Hematopoietic multipotent progenitor cell (in vitro differentiated cells): ENCODE data around the gene SLC39A11. TPM values are rescaled to one million over a fixed set of nuclear protein-coding genes. Genes with fewer than 3 reads are reported as not detected.

Experiments used
- DNase-seq, 3 donors: peaks; one replicate each; pipeline ENCODE4 v3.0.0-alpha.2; 2011 to 2015; ENCODE audit warnings: low read depth in 2 of 3, low spot score in 2 of 3
- total RNA-seq: library from RNA; depleted of rRNA; stranded (reverse); fragments of >200 nt; gene quantifications from one replicate; pipeline ENCODE4 v1.2.3, GENCODE V29; 2012

The SLC39A11 gene
- total RNA-seq, 1 donor: 26.4 TPM

DNA sequence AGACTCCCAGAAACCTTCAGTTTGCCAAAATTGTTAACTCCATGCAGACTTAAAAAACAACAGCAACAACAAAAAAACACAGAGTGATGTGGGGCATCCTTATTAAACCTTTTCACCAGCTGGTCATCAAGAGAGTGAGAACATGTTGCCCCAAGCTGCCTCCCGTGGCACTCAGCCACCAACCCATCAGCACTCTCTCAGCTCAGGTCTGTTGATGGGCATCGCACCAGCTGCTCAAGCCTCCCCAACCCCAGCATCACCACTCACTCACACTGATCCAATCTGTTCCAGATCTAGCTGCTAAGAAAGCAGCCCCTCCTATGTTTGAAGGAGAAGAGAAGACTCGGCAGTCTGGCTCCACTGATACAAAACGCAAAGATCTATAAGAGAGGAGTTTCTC, 46.8 kb downstream of the SLC39A11 start:
- DNase-seq: no peak

DNA sequence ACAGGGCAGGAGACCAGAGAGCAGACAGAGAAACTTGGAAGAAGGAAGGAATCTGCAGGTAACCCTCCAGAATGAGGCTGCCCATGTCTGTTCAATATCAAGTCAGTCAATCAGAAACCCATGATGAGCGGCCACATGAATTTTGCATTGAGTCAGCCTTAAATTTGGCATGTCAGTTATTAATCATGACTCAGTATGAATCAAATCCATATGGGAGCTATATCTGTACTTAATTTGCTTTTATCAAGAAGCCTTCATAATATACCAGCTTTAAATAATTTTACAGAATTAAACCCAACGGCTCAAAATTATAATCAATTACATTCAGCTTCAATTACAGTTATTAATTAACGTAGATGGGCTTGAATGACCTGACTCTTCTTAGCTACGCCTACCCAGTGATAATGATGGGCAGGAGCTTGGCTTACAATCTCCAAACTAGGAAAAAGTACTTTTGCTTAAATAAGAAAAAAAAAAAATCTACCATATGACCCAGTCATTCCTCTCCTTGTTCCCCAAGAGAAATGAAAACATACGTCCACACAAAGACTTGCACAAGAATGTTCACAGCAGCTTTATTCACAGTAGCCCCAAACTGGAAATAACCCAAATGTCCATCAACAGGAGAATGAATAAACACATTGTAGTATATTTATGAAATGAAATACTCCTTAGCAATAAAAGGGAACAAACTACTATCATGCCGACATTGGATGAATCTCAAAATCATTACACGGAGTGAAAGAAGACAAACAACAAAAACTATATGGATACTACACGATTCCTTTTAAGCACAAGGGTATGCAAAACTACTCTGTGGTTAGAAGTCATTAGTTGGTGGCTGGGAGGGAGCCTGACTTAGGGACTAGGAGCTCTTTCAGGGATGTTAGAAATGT, 48.6 kb downstream of the SLC39A11 start:
- DNase-seq: no peak

DNA sequence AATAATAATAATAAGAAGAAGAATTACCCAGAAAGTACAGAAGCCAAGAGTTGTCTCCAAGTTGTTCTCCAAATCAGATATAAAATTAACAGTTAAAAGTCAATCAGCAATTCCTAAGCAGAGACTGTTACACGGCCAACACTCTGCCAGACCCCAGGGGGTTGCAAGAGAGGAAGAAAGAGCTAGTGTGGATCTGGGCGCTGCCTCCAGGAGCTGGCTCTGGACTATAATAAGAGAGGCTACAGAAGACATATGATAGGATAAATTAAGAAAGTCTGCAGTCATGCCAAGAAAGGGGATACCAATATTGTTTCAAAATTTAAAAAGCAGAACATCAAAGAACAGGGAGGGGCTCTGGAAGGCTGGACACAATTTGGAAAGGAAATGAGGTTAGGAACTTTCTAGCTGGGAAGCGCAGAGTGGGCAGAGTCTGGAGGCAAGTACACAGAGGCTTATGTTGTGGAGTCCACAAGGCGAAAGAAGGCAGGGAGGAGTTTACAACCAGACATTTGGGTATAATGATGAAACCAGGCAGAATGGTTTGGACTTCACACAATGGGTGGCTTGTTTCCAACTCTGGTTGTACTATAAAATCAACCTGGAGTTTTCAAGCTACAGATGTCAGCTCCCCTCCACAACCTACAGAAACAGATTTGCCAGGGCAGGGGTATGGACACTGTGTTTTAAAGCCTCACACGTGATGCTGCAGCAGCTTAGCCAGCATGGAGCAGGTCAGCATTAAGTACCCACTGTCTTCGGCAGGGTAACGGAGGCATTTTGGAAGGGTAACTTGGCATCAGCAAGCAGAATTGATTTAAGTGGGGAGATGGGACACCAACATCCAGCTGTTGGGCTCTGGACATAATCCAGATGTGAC, 49.4 kb downstream of the SLC39A11 start:
- DNase-seq: no peak

DNA sequence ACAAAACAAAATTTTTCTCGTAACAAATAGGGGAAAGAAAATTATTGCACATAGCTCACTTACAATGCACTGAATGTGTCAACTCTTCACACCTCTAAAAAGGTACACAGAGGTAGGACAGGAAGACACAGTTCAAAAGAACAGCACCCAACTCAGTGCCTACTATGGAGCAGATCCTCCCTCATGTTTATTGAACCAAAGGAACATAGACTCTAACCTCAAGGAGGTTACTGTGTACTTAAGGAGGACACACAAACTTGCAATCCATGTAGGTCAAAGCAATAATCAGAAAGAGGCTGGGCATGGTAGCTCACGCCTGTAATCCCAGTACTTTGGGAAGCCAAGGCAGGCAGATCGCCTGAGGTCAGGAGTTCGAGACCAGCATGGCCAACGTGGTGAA, 50.3 kb downstream of the SLC39A11 start:
- DNase-seq: no peak

DNA sequence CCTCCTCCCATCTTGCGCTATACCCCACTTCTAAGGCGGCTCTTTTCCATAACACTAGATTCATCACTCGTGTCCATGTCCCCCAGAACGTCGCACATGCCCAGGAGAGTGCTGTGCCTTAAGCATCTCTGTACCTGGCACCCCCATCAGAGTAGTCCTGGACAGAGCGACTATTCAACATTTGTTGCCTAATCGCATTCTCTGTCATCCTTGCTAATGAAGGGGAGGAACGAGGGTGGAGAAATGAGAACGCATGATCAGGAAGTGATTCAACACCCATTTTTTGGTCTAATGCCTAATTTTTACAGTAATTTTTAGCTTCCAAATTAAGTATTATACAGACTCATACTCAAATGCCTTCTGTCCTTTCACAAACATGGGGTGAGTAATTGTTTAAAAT, 53.2 kb downstream of the SLC39A11 start:
- DNase-seq: no peak

DNA sequence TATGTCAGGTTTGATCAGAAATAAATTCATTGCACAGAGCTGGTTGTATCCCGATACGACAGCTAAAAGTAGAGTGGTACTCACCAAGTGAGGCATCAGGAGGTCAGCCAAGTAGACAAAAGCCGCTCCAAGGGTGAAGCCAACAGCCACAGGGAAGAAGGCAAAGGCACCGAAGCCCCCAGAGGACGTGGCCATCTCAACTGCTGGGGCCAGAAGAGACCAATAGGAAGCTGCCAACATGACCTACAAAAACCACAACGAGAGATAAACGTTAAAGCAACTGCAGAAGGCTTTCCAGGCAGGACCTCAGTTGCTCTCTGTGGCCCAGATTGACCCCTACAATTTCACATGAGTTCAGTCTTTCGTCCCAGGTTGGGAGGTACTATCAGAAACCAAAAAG, 61.0 kb downstream of the SLC39A11 start:
- DNase-seq: no peak

DNA sequence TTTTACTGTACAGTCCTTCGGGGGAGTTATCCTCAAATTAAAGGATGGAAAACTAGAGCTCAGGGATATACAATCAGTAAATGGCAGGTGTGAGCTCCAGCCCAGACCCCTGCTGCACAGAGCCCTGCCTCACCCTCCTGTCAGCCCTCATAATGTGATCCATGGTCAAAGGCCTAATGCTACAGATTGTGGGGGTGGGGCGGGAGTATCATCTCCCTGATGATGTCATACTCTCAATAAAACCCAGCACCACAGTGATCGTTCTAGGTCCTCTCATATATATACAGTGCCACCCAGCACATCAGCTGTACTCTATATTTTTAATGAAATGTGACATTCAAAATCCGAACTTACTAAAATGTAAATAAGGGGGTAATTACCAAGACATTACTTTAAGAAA, 61.5 kb downstream of the SLC39A11 start:
- DNase-seq: no peak

DNA sequence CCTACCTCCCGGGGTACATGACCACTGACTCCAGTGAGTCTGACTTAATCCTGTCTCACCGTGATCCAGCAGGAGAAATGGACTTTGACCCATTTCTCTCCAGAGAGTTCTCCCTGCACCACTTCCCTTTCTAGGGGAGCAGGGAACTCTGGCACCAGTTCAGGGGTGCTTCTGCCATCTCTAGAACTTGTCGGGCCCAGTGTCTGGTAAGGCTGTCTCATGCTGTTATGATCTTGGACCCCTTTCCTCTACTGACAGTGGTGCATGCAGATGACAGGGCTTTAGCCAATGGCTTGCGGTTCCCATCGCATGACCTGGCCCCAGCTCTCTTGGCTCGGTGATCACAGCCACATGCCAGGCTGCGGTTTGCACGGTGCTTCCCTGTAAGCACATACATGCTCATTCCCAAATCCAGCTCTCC, 62.0 kb downstream of the SLC39A11 start:
- DNase-seq: no peak

DNA sequence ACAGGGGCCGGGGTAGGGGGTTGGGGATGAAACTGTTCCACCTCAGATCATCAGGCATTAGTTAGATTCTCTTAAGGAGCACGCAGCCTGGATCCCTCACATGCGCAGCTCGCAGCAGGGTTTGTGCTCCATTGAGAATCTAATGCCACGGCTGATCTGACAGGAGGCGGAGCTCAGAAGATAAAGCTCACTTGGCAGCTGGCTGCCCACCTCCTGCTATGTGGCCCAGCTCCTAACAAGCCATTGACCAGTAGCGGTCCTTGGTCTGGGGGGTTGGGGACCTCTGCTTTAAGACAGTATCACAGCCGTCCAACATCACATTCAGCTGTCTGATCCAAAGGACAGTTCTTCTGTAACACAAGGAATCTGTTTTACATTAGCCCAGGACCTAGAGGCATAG, 62.5 kb downstream of the SLC39A11 start:
- no peak for DNase-seq

DNA sequence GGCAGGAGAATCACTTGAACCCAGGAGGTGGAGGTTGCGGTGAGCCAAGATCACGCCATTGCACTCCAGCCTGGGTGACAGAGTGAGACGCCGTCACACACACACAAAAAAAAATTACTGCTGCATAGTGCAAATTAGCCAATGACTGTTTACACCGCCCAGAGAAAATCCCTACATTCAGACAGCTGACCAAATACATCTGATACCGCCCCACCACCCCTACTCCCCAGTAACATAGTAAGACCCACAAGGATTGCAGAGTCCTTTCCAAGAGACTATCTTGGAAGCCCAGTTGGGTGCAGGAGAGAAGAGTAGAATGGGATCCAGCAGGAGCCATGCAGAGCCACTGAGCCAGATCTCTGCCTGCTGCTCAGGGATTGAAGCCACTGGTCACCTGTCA, 63.5 kb downstream of the SLC39A11 start:
- DNase-seq: no peak

DNA sequence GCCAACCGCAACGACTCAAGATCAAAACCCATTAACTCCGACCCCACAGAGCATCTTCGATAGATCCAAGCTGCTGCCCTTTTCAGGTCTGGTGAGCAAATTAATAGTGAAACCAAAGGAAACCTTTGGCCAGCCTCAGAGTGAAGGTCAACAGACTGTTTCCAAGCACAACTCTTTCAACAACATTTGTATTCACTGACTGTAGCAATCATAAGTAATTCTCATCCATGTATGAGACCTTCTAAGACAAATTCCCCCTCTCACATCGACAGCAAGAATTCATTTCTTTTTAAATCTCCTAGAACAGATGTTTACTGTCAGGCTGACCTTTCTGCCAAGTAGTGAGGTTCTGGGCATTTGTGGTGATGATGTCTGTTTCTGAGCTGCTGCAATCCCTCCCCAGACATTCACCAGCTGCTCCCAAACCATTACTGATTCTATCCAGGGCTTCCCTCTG, 64.2 kb downstream of the SLC39A11 start:
- no peak for DNase-seq

DNA sequence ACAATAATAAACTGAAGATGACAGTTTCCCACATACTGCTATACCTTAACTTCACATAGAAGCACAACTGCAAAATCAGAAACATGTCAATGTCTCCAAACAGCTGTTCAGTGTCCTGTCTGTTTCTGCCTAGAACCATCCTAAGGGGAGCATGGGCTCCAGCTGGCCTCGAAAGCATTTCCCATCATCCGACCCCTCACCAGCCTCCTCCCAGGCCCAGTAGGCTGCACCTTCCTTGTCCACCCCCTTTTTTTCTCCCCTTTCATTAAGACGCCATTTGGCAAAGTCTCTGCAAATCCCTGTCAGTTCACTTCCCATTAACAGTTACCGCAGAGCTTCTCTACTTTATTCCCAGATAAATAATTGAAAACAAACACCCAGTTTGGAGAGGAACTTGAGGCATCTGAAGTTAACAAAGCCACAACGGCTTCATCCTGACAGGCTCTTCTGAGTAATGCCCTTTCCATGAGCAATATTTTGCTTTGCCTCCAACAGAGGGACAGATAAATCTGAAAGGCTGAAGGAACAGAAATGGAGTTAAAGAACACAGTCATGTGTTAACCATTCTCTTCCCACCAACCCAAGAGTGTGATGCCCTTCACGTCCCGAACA, 65.3 kb downstream of the SLC39A11 start:
- no peak for DNase-seq

DNA sequence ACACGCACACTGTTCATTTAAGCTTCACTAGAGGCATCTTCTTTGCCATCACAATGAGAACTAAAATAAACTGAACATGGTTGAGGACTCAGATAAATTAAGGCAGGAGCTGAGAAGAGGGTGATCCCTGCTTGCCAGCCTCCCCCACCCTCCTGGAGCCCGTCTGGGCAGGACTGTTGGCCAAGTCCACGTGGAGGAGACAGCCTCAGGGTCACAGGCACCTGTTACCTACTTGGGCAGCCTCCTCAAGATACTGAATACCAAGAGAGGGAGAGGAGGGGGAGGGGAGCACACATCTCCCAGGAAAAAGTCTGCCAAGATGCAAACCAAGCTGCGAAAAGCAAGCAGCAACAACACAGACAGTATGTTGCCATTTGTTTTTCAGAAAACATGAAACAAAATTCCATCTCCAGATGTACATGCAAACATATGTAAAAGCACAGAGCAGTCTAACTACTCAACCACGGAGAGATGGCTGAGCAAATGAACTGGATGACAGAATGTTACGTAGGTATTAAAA, 67.4 kb downstream of the SLC39A11 start:
- no peak for DNase-seq

DNA sequence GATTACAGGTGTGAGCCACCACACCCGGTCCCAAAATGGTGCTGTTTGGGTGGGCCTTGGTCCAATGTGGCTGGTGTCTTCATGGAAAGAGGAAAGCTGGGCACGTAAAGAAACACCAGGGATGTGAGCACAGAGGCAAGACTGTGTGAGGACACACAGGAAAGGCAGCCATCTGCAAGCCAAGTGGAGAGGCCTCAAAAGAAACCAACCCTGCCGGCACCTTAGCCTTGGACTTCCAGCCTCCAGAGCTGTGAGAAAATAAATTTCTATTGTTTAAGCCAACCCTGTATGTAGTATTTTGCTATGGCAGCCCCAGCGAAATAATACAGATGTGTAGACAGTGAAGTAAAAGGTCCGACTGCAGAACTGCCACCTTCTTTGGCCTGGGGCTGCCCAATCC, 68.7 kb downstream of the SLC39A11 start:
- no peak for DNase-seq

DNA sequence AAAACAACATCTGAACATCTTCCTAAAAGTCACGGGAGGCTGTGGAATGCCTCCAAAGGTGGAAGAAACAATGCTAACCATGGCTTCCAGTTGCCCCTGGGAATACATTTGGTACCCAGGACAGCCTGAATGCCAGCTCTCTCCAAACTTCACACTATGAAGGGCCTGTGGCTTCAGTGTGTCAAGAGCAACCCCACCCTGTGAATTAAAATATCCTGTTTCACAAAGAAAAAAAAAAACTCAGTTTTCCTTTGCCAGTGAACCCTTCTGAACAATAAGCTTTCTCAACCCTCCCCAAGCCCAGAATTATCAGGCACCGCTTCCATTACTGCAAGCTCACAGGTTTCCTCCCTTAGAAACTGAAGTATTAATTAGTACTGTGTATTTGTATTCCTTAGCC, 69.8 kb downstream of the SLC39A11 start:
- no peak for DNase-seq

DNA sequence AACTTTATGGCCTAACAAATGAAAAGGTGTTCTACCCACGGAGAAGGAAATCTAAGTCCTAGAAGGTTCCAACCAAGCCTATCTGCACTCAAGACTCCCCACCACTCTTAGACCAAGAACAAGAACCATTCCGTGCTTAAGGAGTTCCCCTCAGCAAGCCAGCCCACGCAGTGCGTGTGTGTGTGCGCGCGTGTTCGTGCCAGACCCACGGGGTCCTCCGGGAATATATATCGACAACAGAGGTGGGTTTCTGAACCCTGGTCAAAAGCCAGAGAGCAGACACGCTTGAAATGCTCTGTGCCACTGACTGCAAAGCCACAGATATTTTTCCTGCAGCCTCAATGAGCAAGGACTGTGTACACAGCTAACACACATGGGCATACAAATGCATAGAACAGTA, 70.7 kb downstream of the SLC39A11 start:
- no peak for DNase-seq

DNA sequence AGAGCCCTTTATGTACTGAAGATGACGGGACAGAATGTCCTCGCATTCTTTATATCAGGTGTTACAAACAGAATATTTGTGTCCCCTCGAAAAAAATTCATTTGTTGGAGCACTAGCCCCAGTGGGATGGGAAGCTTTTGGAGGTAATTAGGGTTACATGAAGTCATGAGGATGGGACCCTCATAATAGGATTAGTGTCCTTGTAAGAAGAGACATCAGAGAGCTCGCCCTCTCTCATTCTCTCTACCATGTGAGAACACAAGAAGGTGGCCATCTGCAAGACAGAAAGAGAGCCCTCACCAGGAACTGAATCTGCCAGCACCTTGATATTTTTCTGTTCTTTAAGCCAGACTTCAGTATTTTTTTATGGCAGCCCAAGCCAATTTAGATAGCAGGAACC, 72.4 kb downstream of the SLC39A11 start:
- DNase-seq: no peak

DNA sequence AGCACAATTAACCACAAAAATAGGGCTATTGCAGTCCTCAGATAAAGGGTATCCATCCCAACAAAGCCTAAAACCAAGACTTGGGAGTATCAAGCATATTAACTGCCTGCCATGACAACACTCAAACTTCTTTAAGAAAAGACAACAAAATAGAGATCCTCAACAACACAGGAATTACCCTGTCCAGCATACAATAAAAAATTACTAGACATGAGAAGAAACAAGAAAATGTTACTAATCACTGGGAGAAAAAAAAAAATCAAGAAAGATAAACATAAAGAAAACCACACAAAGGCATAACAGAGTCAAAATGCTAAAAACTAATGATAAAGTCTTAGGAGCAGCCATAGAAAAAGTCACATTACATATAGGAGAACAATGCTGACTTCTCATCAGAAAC, 73.9 kb downstream of the SLC39A11 start:
- DNase-seq: no peak

DNA sequence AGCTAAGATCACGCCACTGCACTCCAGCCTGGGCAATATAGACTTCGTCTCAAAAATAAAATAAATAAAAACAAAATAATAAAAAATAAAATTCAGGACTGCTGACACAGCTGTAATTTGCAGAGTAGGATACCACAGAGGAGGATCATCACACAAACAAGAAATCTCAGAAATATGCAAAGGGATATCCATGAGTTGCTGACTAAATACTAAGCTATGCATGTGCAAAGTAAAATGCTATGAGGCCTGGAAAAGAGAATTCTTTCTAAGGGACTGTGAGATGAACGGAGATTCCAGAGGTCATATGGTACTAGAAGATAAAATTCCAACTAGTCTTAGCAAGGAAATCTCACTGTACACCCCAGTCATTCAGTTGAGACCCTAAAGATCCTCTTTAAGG, 74.8 kb downstream of the SLC39A11 start:
- no peak for DNase-seq

DNA sequence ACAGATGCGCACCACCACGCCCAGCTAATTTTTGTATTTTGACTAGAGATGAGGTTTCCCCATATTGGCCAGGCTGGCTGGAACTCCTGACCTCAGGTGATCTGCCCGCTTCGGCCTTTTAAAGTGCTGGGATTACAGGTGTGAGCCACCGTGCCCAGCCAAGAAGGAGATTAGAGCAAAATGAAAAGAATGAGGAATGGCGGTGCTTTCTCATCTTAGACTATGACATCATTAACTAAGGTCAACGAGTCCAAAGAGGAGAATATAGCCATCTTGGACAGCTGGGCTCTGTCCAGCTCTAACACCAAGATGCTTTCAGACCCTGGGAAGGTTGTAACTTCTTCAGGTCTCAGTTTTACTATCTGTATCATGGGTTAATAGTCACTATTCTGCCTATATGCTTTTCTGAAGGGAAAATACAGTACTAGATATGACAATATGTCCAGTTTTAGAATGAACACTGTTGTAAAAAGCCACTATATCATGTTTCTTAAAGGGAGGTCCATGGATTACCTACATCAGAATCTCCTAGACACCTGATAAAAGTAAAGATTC, 76.7 kb downstream of the SLC39A11 start:
- DNase-seq: no peak
